B cell (primary cell): ENCODE data around the gene UNC119B. TPM values are rescaled to one million over a fixed set of nuclear protein-coding genes. Genes with fewer than 3 reads are reported as not detected.
"Not testable (repeated sequence)": the region's sequence is repeated elsewhere in the genome, so short reads cannot be mapped to it uniquely, and the experiment has no call there.

ENCODE experiments used
- ATAC-seq: fragments of 200-7000 bp; cut with Tn5 transposase; one replicate; pipeline ENCODE4 v1.10.0; 2021; ENCODE audit warnings: low read depth, mild to moderate bottlenecking, moderate number of reproducible peaks, moderate library complexity
- CTCF ChIA-PET: fragments of 350-600 bp; sonication (Branson Sonifier 250); formaldehyde crosslinking; loops from one replicate; lab custom pipeline; 2021; ENCODE audit warnings: antibody characterized with exemption, inconsistent platforms; lab: Charles Lee
- POLR2A ChIA-PET: fragments of 350-600 bp; sonication (Branson Sonifier 250); formaldehyde crosslinking; loops from one replicate; lab custom pipeline; 2021; ENCODE audit warnings: antibody characterized with exemption; lab: Charles Lee
- DNase-seq: peaks from one replicate; pipeline ENCODE4 v3.0.0; 2013
- H2AFZ ChIP-seq: 2 replicates; pipeline ENCODE4 v1.6.1; 2012; ENCODE audit warnings: mild to moderate bottlenecking, low read depth, low read length; ENCODE audit not compliant: insufficient read depth, poor library complexity, severe bottlenecking
- H3K27ac ChIP-seq, 2 donors: 1 replicate in 1 of 2; 2 replicates in 1 of 2; pipeline ENCODE4 v1.5.1; 2012 to 2013; ENCODE audit warnings: low read length in 2 of 2, mild to moderate bottlenecking in 2 of 2, moderate library complexity in 1 of 2
- H3K27me3 ChIP-seq, 4 experiments: fragments of 200-600 bp in 1 of 4; sonication (generic) in 1 of 4; replicated peaks in 1 of 4; 1 replicate in 2 of 4; 2 replicates in 2 of 4; pipeline versions ENCODE4 v1.6.1 to v1.7.0; 2013 to 2016; ENCODE audit warnings: low read length in 3 of 4, mild to moderate bottlenecking in 2 of 4, mixed read lengths in 1 of 4, moderate library complexity in 1 of 4; ENCODE audit not compliant: insufficient read depth in 4 of 4, control insufficient read depth in 3 of 4; ENCODE audit errors: control extremely low read depth in 1 of 4
- H3K36me3 ChIP-seq, 2 experiments: replicated peaks in 1 of 2; 1 replicate in 1 of 2; 2 replicates in 1 of 2; pipeline versions ENCODE4 v1.6.1 to v1.7.1; 2013; ENCODE audit warnings: low read length in 1 of 2; ENCODE audit not compliant: insufficient read depth in 2 of 2, control insufficient read depth in 1 of 2; ENCODE audit errors: control extremely low read depth in 1 of 2, extremely low read depth in 1 of 2
- H3K4me1 ChIP-seq, 2 donors: fragments of 200-600 bp in 1 of 2; sonication (generic) in 1 of 2; 1 replicate in 1 of 2; 2 replicates in 1 of 2; pipeline versions ENCODE4 v1.5.1 to v1.6.1; 2013 to 2017; ENCODE audit warnings: low read length in 2 of 2; ENCODE audit not compliant: control insufficient read depth in 2 of 2, insufficient read depth in 2 of 2
- H3K4me2 ChIP-seq: replicated peaks from 2 replicates; pipeline ENCODE3; 2012; ENCODE audit warnings: mild to moderate bottlenecking, low read depth, low read length; ENCODE audit not compliant: poor library complexity, severe bottlenecking
- H3K4me3 ChIP-seq, 5 experiments: fragments of 200-600 bp in 1 of 5; sonication (generic) in 1 of 5; 1 replicate in 3 of 5; 2 replicates in 2 of 5; pipeline versions ENCODE4 v1.5.1 to v1.7.0; 2011 to 2016; ENCODE audit warnings: low read length in 4 of 5, mild to moderate bottlenecking in 4 of 5, low read depth in 2 of 5, control low read depth in 1 of 5, moderate library complexity in 1 of 5; ENCODE audit not compliant: insufficient read depth in 1 of 5; ENCODE audit errors: control extremely low read depth in 1 of 5, extremely low read depth in 1 of 5
- H3K79me2 ChIP-seq: fragments of 200-600 bp; sonication (generic); one replicate; pipeline ENCODE4 v1.6.0; 2016; ENCODE audit warnings: low read length; ENCODE audit not compliant: control insufficient read depth, insufficient read depth
- H3K9ac ChIP-seq: fragments of 200-600 bp; sonication (generic); 2 replicates; pipeline ENCODE4 v1.6.1; 2017; ENCODE audit warnings: mild to moderate bottlenecking, low read length, moderate library complexity
- H3K9me3 ChIP-seq, 3 donors: one replicate each; pipeline versions ENCODE4 v1.6.1 to v1.7.1; 2013; ENCODE audit warnings: low read length in 2 of 3; ENCODE audit not compliant: control insufficient read depth in 2 of 3, insufficient read depth in 1 of 3; ENCODE audit errors: control extremely low read depth in 1 of 3
- H4K20me1 ChIP-seq: 2 replicates; pipeline ENCODE4 v1.6.0; 2012; ENCODE audit warnings: mild to moderate bottlenecking, low read length; ENCODE audit not compliant: insufficient read depth, control insufficient read depth, poor library complexity, severe bottlenecking
- H3K27ac Mint-ChIP-seq: one replicate; pipeline ENCODE4 v1.8.0; 2021; ENCODE audit warnings: mixed read lengths
- H3K27me3 Mint-ChIP-seq: one replicate; pipeline ENCODE4 v1.8.0; 2021; ENCODE audit warnings: mixed read lengths
- H3K4me1 Mint-ChIP-seq: one replicate; pipeline ENCODE4 v1.8.0; 2021; ENCODE audit warnings: mixed read lengths
- H3K4me3 Mint-ChIP-seq: one replicate; pipeline ENCODE4 v1.8.0; 2021; ENCODE audit warnings: mixed read lengths
- H3K9me3 Mint-ChIP-seq: one replicate; pipeline ENCODE4 v1.8.0; 2022; ENCODE audit warnings: mixed read lengths; ENCODE audit not compliant: insufficient read depth
- EZH2 ChIP-seq: IDR thresholded peaks from 2 replicates; pipeline ENCODE4 v1.6.1; 2012; ENCODE audit warnings: borderline replicate concordance, low read depth, mild to moderate bottlenecking, moderate library complexity, low read length; ENCODE audit not compliant: insufficient read depth, poor library complexity, severe bottlenecking
- WGBS: methylation state at CpG from one replicate; pipeline ENCODE4 v1.1.5; 2013; ENCODE audit warnings: missing lambda C conversion rate; ENCODE audit not compliant: insufficient coverage; 5-methylcytosine and 5-hydroxymethylcytosine counted together
- intact Hi-C: fragments of 100-400 bp; cut with micrococcal nuclease; formaldehyde crosslinking; loops from one replicate; pipeline ENCODE4 v1.10.0; 2022
- polyA plus RNA-seq: library from polyadenylated mRNA; depleted of rRNA; stranded (reverse); fragments of >200 nt; gene quantifications from 2 replicates; pipeline ENCODE4 v1.2.3, GENCODE V29; 2012
- total RNA-seq, 2 donors: library from RNA; stranded (reverse); fragments of 120-200 nt in 1 of 2; gene quantifications; 1 replicate in 1 of 2; 2 replicates in 1 of 2; pipeline versions ENCODE4 v1.2.3 to v1.2.4, GENCODE V29; 2013 to 2022
- TF ChIP-seq, protein P1 (sequence below): fragments of 200-600 bp; IDR thresholded peaks from one replicate; pipeline ENCODE4 v1.8.0; 2022; ENCODE audit warnings: antibody characterized with exemption, mild to moderate bottlenecking

Gene UNC119B
- total and polyA plus RNA-seq, 2 donors (not counting 1 experiment from before 2014, with no cell fraction given): 7.2 to 22.7 TPM

DNA sequence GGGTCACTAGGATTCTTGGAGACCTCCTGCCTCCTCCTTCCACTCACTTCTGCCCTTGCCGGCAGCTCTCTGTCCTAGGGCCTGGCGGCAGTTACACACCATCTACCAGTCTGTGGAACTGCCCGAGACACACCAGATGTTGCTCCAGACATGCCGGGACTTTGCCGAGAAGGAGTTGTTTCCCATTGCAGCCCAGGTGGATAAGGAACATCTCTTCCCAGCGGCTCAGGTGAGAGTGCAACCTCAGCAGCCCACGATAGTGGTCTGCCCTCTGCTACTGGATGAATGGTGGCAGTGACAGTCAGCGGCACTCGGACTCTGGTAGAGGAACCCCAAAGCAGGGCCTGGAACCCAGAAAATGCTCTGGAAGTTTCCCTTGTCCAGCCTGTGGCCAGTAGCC is 16.7 kb downstream of the UNC119B start:
- CTCF ChIA-PET: no interaction called here
- H2AFZ ChIP-seq: no peak overlapping the region
- Mint-ChIP-seq H3K4me3 (peak overlapping the region; percentile 90), H3K27ac (no peak overlapping the region), H3K27me3 (no peaks in the 10 kb centered on the region), H3K4me1 (peaks cover 23% of the 10 kb centered on the region), H3K9me3 (no peaks in the 10 kb centered on the region)
- no peak overlapping the region for H3K9ac ChIP-seq
- peaks cover 20% of the 10 kb centered on the region in 2 donors for H3K4me1 ChIP-seq
- no peak overlapping the region for H3K4me2 ChIP-seq
- H3K27ac ChIP-seq: no peak overlapping the region
- intact Hi-C loops: loop anchor here (5.0 kb wide), 1 partner anchor 175 kb away; the partner anchor contains the start of gene SPPL3
- no peak overlapping the region for H3K4me3 ChIP-seq
- H3K36me3 ChIP-seq: peaks cover 0 to 5% of the 10 kb centered on the region in 2 experiments
- TF ChIP-seq EZH2: no peak
- TF ChIP-seq, protein P1, sequence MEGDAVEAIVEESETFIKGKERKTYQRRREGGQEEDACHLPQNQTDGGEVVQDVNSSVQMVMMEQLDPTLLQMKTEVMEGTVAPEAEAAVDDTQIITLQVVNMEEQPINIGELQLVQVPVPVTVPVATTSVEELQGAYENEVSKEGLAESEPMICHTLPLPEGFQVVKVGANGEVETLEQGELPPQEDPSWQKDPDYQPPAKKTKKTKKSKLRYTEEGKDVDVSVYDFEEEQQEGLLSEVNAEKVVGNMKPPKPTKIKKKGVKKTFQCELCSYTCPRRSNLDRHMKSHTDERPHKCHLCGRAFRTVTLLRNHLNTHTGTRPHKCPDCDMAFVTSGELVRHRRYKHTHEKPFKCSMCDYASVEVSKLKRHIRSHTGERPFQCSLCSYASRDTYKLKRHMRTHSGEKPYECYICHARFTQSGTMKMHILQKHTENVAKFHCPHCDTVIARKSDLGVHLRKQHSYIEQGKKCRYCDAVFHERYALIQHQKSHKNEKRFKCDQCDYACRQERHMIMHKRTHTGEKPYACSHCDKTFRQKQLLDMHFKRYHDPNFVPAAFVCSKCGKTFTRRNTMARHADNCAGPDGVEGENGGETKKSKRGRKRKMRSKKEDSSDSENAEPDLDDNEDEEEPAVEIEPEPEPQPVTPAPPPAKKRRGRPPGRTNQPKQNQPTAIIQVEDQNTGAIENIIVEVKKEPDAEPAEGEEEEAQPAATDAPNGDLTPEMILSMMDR: no peak
- peaks cover 28% of the 10 kb centered on the region for H4K20me1 ChIP-seq
- H3K9me3 ChIP-seq: no peaks in the 10 kb centered on the region
- 98% methylated on average over 9 of the region's 9 CpGs for whole genome bisulfite sequencing
- peaks cover 7% of the 10 kb centered on the region for H3K79me2 ChIP-seq
- no peaks in the 10 kb centered on the region for H3K27me3 ChIP-seq
- POLR2A ChIA-PET: no interaction called here
- ATAC-seq (no peak), DNase-seq (no peak)

DNA sequence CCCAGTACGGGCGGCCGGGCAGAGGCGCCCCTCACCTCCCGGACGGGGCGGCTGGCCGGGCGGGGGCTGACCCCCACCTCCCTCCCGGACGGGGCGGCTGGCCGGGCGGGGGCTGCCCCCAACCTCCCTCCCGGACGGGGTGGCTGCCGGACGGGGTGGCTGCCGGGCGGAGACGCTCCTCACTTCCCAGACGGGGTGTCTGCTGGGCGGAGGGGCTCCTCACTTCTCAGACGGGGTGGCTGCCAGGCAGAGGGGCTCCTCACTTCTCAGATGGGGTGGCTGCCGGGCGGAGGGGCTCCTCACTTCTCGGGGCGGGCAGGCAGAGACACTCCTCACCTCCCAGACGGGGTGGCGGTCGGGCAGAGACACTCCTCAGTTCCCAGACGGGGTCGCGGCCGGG is 21.9 kb downstream of the UNC119B start:
- ATAC-seq, H3K36me3 ChIP-seq, H3K9me3 Mint-ChIP-seq, CTCF ChIA-PET, H3K27ac ChIP-seq, H3K4me1 ChIP-seq, H3K4me1 Mint-ChIP-seq, H3K9ac ChIP-seq, H3K27ac Mint-ChIP-seq, DNase-seq, H3K4me3 Mint-ChIP-seq, H4K20me1 ChIP-seq, H3K4me2 ChIP-seq, intact Hi-C loops, H2AFZ ChIP-seq, H3K27me3 ChIP-seq, H3K27me3 Mint-ChIP-seq, H3K79me2 ChIP-seq, POLR2A ChIA-PET, H3K9me3 ChIP-seq, H3K4me3 ChIP-seq: not testable (repeated sequence)
- WGBS: 97% methylated on average over 18 of the region's 35 CpGs
